Endothelial cell of umbilical vein (primary cell): ENCODE data around the gene TACR1. TPM values are rescaled to one million over a fixed set of nuclear protein-coding genes. Genes with fewer than 3 reads are reported as not detected.

Experiments used
- BruUV-seq: library from RNA; stranded (reverse); fragments of 400-500 nt; replicated peaks from 2 replicates; lab custom pipeline; 2021; lab: Mats Ljungman, UMichigan
- CTCF ChIA-PET: fragments of 300-600, 350-600 bp; sonication (Branson Sonifier 250); formaldehyde crosslinking; loops from one replicate; lab custom pipeline; 2021; ENCODE audit warnings: antibody characterized with exemption, inconsistent platforms; lab: Charles Lee
- POLR2A ChIA-PET: fragments of 300-600, 350-600 bp; sonication (Branson Sonifier 250); formaldehyde crosslinking; loops from one replicate; lab custom pipeline; 2021; ENCODE audit warnings: antibody characterized with exemption, inconsistent platforms; lab: Charles Lee
- DNase-seq: peaks from one replicate; pipeline ENCODE4 v3.0.0-alpha.2; 2011; ENCODE audit warnings: low read depth, low spot score
- FAIRE-seq: peaks from 2 replicates; lab custom pipeline; 2011; peaks lifted over from hg19 to GRCh38; lab: Jason Lieb, UNC
- H2AFZ ChIP-seq: 2 replicates; pipeline ENCODE4 v1.6.0; 2012; ENCODE audit warnings: low read depth, low read length, control low read depth, inconsistent platforms
- H3K27ac ChIP-seq: 2 replicates; pipeline ENCODE4 v1.5.1; 2011; ENCODE audit warnings: low read depth, mild to moderate bottlenecking, control low read depth, low read length, moderate library complexity; ENCODE audit not compliant: insufficient read depth
- H3K27me3 ChIP-seq, 2 experiments: 2 replicates each; pipeline versions ENCODE4 v1.6.0 to v1.6.1; 2011; ENCODE audit warnings: low read length in 2 of 2, mixed read lengths in 1 of 2; ENCODE audit not compliant: control insufficient read depth in 2 of 2, insufficient read depth in 2 of 2
- H3K36me3 ChIP-seq, 2 experiments: 2 replicates in 1 of 2; 3 replicates in 1 of 2; pipeline ENCODE4 v1.5.1; 2011; ENCODE audit warnings: low read length in 2 of 2, mild to moderate bottlenecking in 1 of 2, moderate library complexity in 1 of 2; ENCODE audit not compliant: control insufficient read depth in 2 of 2, insufficient read depth in 2 of 2; ENCODE audit errors: extremely low read depth in 1 of 2
- H3K4me1 ChIP-seq: 3 replicates; pipeline ENCODE4 v1.5.1; 2011; ENCODE audit warnings: mild to moderate bottlenecking, low read length; ENCODE audit not compliant: control insufficient read depth, insufficient read depth; ENCODE audit errors: extremely low read depth
- H3K4me2 ChIP-seq: 2 replicates; pipeline ENCODE4 v1.6.1; 2011; ENCODE audit warnings: low read length, control low read depth, mixed read lengths; ENCODE audit not compliant: insufficient read depth
- H3K4me3 ChIP-seq, 3 experiments: fragments of 200-600 bp in 1 of 3; sonication (generic), shearing (Covaris generic) in 1 of 3; replicated peaks in 1 of 3; 2 replicates each; pipeline ENCODE4 v1.5.1; 2011 to 2016; ENCODE audit warnings: control low read depth in 3 of 3, low read length in 3 of 3, mild to moderate bottlenecking in 2 of 3, inconsistent platforms in 1 of 3, low read depth in 1 of 3, moderate library complexity in 1 of 3; ENCODE audit not compliant: insufficient read depth in 1 of 3
- H3K79me2 ChIP-seq: 2 replicates; pipeline ENCODE4 v1.6.0; 2012; ENCODE audit warnings: low read length, inconsistent platforms; ENCODE audit not compliant: control insufficient read depth, insufficient read depth
- H3K9ac ChIP-seq: replicated peaks from 2 replicates; pipeline ENCODE3; 2011; ENCODE audit warnings: low read length, control low read depth; ENCODE audit not compliant: insufficient read depth; ENCODE audit errors: extremely low read depth
- H3K9me1 ChIP-seq: replicated peaks from 3 replicates; pipeline ENCODE4 v1.6.0; 2011; ENCODE audit warnings: mild to moderate bottlenecking, low read length; ENCODE audit not compliant: control insufficient read depth, insufficient read depth; ENCODE audit errors: extremely low read depth
- H3K9me3 ChIP-seq: replicated peaks from 2 replicates; pipeline ENCODE4 v1.5.1; 2012; ENCODE audit warnings: low read length, inconsistent platforms; ENCODE audit not compliant: control insufficient read depth, insufficient read depth
- H4K20me1 ChIP-seq: replicated peaks from 2 replicates; pipeline ENCODE3; 2011; ENCODE audit warnings: mild to moderate bottlenecking, low read length; ENCODE audit not compliant: control insufficient read depth, insufficient read depth; ENCODE audit errors: extremely low read depth
- EZH2 ChIP-seq: IDR thresholded peaks from 2 replicates; pipeline ENCODE4 v1.6.1; 2012; ENCODE audit warnings: borderline replicate concordance, low read depth, mild to moderate bottlenecking, moderate library complexity, low read length, inconsistent platforms; ENCODE audit not compliant: severe bottlenecking
- FOS ChIP-seq: IDR thresholded peaks from 2 replicates; pipeline ENCODE4 v1.6.1; 2011; ENCODE audit warnings: mild to moderate bottlenecking, low read length, moderate library complexity, borderline replicate concordance; ENCODE audit not compliant: insufficient read depth
- GATA2 ChIP-seq: IDR thresholded peaks from 2 replicates; pipeline ENCODE4 v1.7.0; 2011; ENCODE audit warnings: low read depth, mild to moderate bottlenecking, moderate library complexity, mixed read lengths, low read length; ENCODE audit not compliant: insufficient read length, insufficient read depth
- JUN ChIP-seq: IDR thresholded peaks from 2 replicates; pipeline ENCODE4 v1.6.1; 2011; ENCODE audit warnings: borderline replicate concordance, low read depth; ENCODE audit not compliant: insufficient read length, insufficient read depth
- MYC ChIP-seq: IDR thresholded peaks from one replicate; pipeline ENCODE4 v1.6.1; 2011; ENCODE audit warnings: mild to moderate bottlenecking, low read depth, low read length
- POLR2A ChIP-seq: IDR thresholded peaks from 2 replicates; pipeline ENCODE4 v1.6.1; 2012; ENCODE audit warnings: low read depth, mild to moderate bottlenecking, control low read depth, low read length
- POLR2AphosphoS5 ChIP-seq: IDR thresholded peaks from 2 replicates; pipeline ENCODE4 v1.6.1; 2012; ENCODE audit warnings: low read depth, mild to moderate bottlenecking, control low read depth, low read length, moderate library complexity; ENCODE audit not compliant: insufficient read depth
- dilution Hi-C: fragments of 300-500 bp; cut with MboI; formaldehyde crosslinking; loops from one replicate; pipeline ENCODE4 v1.15.0; 2019; ENCODE audit warnings: low sequenced_read_pairs; ENCODE audit not compliant: extremely low pct_ligation_motif_present
- intact Hi-C: fragments of 100-400 bp; cut with micrococcal nuclease; formaldehyde crosslinking; loops from one replicate; pipeline ENCODE4 v1.10.0; 2022
- polyA plus RNA-seq, 4 experiments: library from polyadenylated mRNA; depleted of rRNA in 3 of 4; stranded (reverse) in 3 of 4; unstranded in 1 of 4; fragments of >200 nt; gene quantifications; 2 replicates each; pipeline versions ENCODE4 v1.2.1 to v1.2.3, GENCODE V29; 2011 to 2012; ENCODE audit warnings: missing spikeins in 1 of 4
- total RNA-seq: library from RNA; stranded (reverse); gene quantifications from 2 replicates; pipeline ENCODE4 v1.2.3, GENCODE V29; 2021
- TF ChIP-seq, protein P1 (sequence below), 2 donors: IDR thresholded peaks; 1 replicate in 1 of 2; 2 replicates in 1 of 2; pipeline ENCODE4 v1.5.1; 2011; ENCODE audit warnings: low read length in 2 of 2, mild to moderate bottlenecking in 2 of 2, moderate library complexity in 2 of 2, control low read depth in 1 of 2, inconsistent platforms in 1 of 2, low read depth in 1 of 2; ENCODE audit not compliant: insufficient read depth in 1 of 2; ENCODE audit errors: extremely low read depth in 1 of 2
- TF ChIP-seq, protein P2 (sequence below): IDR thresholded peaks from 2 replicates; pipeline ENCODE4 v1.6.1; 2011; ENCODE audit not compliant: insufficient read depth, insufficient read length

Gene TACR1
- total and polyA plus RNA-seq, 2 donors (not counting 3 experiments of a cell fraction or from before 2014, with no cell fraction given): not detected

DNA sequence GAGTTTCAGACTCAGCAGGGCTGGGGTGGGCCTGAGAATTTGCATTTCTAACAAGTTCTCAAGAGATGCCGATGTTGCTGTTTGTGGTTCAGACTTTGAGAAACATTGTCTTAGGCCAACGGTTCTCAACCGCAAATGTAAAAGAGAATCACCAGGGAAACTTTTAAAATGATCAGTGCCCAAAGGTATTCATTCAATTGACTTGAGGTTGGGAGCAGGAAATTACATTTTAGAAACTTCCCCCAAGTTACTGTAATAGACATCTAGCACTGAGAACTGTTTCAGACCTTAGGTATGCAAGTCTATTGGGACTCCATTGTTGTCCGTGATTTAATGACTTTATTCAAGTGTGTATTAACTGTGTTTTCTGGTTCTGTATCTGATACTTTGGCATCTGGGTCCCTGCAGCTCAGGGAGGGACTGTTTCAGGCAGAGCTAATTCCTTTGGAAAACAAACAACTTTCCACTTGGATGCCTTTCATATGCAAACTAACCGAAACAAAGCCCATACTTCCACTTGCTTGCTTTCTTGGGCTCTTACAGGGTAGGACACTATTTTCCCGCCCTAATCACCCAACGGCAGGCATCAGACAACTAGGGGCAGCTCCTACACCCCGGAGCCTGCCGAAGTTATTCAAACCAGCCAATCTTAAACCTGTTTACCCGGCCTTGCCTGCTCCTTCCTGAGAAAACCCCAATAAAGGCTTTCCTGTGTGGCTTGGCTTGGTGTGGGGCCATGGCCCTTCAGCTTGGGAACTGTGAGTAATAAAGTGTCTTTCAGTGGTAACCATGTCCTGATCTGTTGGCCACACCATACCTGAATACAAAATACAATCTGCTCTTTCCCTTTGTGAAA is 143.3 kb downstream of the TACR1 start:
- Histone ChIP-seq H2AFZ (no peak overlapping the region), H3K9me1 (no peaks in the 10 kb centered on the region), H3K9ac (no peak overlapping the region), H4K20me1 (no peaks in the 10 kb centered on the region), H3K4me3 (no peak overlapping the region), H3K36me3 (no peaks in the 10 kb centered on the region), H3K4me1 (no peaks in the 10 kb centered on the region), H3K4me2 (no peak overlapping the region), H3K79me2 (no peaks in the 10 kb centered on the region), H3K27ac (no peak overlapping the region), H3K27me3 (no peaks in the 10 kb centered on the region), H3K9me3 (no peaks in the 10 kb centered on the region)
- dilution Hi-C loops: no loop called here
- BruUV-seq: no TSS peak
- intact Hi-C loops: no loop called here
- no peak for FAIRE-seq
- TF ChIP-seq GATA2 (no peak), MYC (no peak), POLR2A (no peak)
- DNase-seq: no peak
- POLR2A ChIA-PET: no interaction called here
- CTCF ChIA-PET: interaction anchor here (2.1 kb wide), 1 partner anchor 9 kb away, joined by 6 read pairs; no protein-coding TSS in a partner anchor

DNA sequence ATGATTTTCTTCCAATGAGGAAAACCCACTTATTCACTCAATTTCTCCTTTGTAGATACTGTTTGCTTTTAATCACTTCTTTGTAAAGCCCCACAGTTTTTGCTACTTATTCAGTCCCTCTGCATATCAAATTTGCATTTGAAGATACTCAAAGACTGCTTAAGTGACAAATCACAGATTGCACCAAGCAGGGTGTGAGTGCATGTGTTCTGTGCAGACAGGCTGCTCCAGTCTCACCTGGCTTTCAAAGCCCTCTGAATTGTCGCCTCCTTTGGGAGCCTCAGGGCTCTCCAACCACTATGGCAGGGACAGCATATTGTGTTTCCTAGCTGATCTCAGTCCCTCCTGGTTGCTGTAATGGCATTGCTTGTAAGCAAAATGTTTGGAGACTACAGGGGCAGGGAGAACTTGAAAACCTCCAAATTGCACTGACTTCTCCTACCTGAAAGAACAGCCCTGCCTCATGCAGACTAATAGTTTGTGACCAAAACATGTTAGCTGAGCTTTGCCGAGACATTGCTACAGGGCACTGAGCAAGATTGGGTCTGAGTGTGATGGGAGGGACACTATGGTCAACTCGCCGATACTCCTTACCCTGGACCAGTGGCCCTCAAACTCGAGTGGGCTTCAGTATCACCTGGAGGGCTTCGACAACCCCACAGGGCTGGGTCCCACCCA is 144.0 kb downstream of the TACR1 start:
- BruUV-seq: no TSS peak
- no peak overlapping the region for H3K4me2 ChIP-seq
- no peaks in the 10 kb centered on the region for H3K9me1 ChIP-seq
- no peaks in the 10 kb centered on the region for H3K79me2 ChIP-seq
- H3K36me3 ChIP-seq: no peaks in the 10 kb centered on the region
- FAIRE-seq: no peak
- TF ChIP-seq, protein P1, sequence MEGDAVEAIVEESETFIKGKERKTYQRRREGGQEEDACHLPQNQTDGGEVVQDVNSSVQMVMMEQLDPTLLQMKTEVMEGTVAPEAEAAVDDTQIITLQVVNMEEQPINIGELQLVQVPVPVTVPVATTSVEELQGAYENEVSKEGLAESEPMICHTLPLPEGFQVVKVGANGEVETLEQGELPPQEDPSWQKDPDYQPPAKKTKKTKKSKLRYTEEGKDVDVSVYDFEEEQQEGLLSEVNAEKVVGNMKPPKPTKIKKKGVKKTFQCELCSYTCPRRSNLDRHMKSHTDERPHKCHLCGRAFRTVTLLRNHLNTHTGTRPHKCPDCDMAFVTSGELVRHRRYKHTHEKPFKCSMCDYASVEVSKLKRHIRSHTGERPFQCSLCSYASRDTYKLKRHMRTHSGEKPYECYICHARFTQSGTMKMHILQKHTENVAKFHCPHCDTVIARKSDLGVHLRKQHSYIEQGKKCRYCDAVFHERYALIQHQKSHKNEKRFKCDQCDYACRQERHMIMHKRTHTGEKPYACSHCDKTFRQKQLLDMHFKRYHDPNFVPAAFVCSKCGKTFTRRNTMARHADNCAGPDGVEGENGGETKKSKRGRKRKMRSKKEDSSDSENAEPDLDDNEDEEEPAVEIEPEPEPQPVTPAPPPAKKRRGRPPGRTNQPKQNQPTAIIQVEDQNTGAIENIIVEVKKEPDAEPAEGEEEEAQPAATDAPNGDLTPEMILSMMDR (IDR thresholded peaks at IDR 0.05; ENCODE audit: extremely low read depth in 1 of 2, insufficient read depth in 1 of 2, low read depth in 1 of 2, low read length in 2 of 2): no peak
- TF ChIP-seq, protein P2, sequence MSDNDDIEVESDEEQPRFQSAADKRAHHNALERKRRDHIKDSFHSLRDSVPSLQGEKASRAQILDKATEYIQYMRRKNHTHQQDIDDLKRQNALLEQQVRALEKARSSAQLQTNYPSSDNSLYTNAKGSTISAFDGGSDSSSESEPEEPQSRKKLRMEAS: no peak
- no peak for TF ChIP-seq GATA2
- TF ChIP-seq MYC: no peak
- no peak for TF ChIP-seq FOS
- no peak for TF ChIP-seq POLR2A
- no peak for TF ChIP-seq EZH2
- TF ChIP-seq JUN: no peak
- no peak for TF ChIP-seq POLR2AphosphoS5
- H3K27ac ChIP-seq: no peak overlapping the region
- H3K9me3 ChIP-seq: no peaks in the 10 kb centered on the region
- ChIA-PET POLR2A (no interaction called here), CTCF (interaction anchor here (1.3 to 2.1 kb wide), 2 partner anchors 10 to 18 kb away, joined by 4 to 6 read pairs; no protein-coding TSS in a partner anchor)
- dilution Hi-C loops: no loop called here
- H3K4me1 ChIP-seq: no peaks in the 10 kb centered on the region
- no peak overlapping the region for H2AFZ ChIP-seq
- no peak overlapping the region for H3K9ac ChIP-seq
- H4K20me1 ChIP-seq: no peaks in the 10 kb centered on the region
- no peaks in the 10 kb centered on the region for H3K27me3 ChIP-seq
- no peak overlapping the region for H3K4me3 ChIP-seq
- no peak for DNase-seq
- intact Hi-C loops: no loop called here
